HL-60/S4 treated with retinoic acid at 250 ng/mL for 4 days and 3 days (cell line): ENCODE results near the gene PLCB3.

Experiments
- in situ Hi-C: fragments of 300-500 bp; cut with MboI; formaldehyde crosslinking; loops from 2 replicates; pipeline ENCODE4 v1.7.0; 2022; ENCODE audit warnings: low sequenced_read_pairs

The PLCB3 gene

DNA sequence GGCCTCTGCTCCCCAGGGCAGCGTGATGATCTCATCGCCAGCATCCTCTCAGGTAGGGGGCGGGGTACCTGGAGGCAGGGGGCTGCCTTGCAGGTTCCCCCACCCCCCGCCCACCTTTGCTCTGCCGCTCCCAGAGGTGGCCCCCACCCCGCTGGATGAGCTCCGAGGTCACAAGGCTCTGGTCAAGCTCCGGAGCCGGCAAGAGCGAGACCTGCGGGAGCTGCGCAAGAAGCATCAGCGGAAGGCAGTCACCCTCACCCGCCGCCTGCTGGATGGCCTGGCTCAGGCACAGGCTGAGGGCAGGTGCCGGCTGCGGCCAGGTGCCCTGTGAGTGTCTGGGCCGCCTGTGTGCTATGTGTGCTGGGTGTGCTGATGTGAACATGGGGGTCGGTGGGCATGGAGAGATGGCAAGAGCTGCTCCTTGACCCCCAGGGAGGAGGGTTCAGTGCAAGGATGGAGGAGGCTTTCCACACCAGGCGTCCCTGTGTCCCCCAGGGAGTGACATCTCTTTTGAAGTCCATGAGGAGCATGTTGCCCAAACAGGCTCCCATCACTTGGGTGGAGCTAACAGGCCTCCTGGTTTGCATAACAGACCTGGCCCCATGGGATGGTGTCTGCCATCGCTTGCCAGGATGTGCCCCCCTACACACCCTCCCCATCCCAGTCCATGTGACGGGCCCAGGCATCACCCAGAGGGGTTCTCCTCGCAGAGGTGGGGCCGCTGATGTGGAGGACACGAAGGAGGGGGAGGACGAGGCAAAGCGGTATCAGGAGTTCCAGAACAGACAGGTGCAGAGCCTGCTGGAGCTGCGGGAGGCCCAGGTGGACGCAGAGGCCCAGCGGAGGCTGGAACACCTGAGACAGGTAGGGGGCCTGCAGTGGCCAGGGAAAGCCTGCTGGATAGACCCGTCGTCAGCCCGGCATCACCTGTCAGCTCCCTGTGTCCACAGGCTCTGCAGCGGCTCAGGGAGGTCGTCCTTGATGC, 14.1 kb downstream of the PLCB3 start:
- in situ Hi-C loops, result no loop called here

GRCh38 chr11:64266339-64266738, 15.0 kb downstream of the PLCB3 start:
- in situ Hi-C loops, result no loop called here

DNA sequence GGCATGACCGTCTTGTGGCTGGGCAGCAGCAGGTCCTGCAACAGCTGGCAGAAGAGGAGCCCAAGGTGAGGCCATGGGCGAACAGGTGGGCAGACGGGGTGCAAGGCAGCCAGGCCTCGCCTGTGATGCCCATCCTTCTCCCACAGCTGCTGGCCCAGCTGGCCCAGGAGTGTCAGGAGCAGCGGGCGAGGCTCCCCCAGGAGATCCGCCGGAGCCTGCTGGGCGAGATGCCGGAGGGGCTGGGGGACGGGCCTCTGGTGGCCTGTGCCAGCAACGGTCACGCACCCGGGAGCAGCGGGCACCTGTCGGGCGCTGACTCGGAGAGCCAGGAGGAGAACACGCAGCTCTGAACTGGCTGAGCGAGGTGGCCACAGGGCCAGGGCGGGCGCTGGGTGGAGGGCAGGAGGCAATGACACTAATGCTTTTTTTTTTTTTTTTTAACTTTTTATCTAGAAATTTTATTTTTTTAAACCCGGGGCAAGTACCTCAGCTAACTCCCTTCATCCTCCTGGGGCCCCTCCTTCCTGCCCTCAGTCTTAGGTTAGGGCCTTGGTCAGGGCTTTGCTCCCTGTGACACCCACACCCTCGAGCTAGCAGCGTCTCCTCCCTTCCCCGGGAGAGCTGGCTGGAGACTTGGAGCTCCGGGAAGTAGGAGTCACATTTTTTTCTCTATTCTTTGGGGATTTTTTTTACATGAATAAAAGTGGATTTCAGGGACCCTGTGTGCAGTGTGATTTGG, 16.0 kb downstream of the PLCB3 start:
- in situ Hi-C loops, result no loop called here

GRCh38 chr11:64268025-64268892, 16.9 kb downstream of the PLCB3 start:
- in situ Hi-C loops, result no loop called here

DNA sequence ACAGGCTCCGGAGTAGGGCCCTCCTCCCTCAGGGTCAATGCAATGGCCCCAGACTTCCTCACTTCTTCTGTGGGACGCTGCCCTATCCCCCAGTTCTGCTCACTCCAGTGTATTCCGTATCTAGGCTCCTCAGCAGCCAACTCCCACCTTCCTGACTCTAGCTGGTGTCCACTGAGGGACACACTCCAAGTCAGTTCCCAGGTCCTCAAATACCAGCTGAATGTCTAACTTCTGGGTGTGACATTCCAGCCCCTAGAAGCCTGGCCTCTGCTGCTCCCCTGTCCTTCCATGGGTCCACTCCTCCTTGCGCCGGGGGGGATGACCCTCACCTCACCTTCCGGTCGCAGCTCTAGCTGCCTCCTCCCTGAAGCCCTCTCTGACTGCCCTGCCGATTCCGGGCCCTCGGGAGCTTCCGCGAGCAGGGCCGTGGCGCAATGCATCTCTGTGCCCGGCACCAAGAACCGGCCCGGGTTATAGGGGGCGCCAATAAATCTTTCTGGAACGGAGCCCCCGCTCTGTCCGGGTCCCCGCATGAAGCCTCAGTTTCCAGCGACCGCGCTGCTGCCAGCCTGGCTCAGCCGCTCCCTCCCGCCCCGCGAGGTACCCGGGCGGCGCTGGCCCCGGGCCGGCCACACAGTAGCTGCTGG, 17.7 kb downstream of the PLCB3 start:
- in situ Hi-C loops, result no loop called here

DNA sequence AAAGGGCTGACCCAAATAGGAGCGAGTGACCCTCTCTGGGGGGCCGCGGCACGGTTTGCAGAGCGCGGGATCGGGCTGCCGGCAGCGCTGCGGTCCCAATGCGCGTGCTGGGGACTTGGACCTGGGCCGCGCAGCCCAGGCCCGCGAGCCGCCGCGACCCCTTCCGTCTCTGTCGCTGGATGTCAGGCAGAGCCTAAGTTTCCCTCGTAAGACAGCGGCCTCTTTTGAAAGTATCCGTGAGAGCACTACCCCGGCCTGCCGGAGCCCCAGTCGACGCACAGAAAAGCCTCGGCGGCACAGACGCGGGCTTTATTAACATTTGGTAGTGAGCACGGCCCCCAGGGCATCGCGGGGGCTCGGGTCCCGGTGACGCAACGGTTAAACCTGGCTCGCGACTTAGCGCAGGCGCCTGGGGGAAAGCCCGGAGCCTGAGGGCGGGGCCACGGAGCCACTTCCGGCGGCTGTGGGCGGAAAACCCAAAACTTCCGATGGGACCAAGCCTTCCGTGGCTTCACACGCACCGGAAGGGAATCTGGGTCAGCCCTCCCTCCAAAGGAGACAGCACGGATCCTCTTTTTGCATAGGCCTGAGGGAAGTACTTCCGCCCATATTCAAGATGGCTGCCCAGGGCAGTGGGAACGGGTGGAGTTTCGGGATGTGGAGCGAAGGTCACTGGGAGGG, 18.4 kb downstream of the PLCB3 start:
- in situ Hi-C loops, result no loop called here

- in situ Hi-C loops, result no loop called here
These were observed 23.9 kb downstream of the PLCB3 start for GRCh38 chr11:64275031-64275800.

GRCh38 chr11:64275841-64276240, 24.5 kb downstream of the PLCB3 start:
- in situ Hi-C loops, result no loop called here

GRCh38 chr11:64276653-64277431, 25.5 kb downstream of the PLCB3 start:
- in situ Hi-C loops, result no loop called here

- in situ Hi-C loops, result no loop called here
These were observed 27.4 kb downstream of the PLCB3 start for GRCh38 chr11:64278576-64279190.

GRCh38 chr11:64281957-64282770, 30.8 kb downstream of the PLCB3 start:
- in situ Hi-C loops, result no loop called here

DNA sequence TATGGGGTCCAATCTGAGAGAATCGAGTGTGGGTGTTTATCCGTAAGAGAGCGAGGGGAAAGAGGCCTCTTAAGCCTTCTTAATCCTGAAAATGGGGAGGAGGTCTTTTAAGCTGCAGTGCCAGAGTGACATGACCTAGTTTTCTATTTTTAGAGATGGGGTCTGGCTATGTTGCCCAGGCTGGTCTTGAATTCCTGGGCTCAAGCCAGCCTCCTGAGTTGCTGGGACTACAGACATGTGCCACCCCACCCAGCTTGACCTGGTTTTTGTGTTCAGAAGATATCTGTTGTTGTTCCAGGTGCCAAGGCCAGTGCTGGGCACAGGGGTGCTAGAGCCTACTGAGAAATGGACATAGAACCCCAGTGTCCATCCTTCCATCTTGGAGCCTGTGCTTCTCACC, 31.8 kb downstream of the PLCB3 start:
- in situ Hi-C loops, result no loop called here

GRCh38 chr11:64284048-64284961, 33.0 kb downstream of the PLCB3 start, which contains the start of gene BAD:
TSS of gene BAD (minus strand) at chr11:64284665. CDS start at chr11:64284368, 297 bp downstream.
- in situ Hi-C loops, result no loop called here

DNA sequence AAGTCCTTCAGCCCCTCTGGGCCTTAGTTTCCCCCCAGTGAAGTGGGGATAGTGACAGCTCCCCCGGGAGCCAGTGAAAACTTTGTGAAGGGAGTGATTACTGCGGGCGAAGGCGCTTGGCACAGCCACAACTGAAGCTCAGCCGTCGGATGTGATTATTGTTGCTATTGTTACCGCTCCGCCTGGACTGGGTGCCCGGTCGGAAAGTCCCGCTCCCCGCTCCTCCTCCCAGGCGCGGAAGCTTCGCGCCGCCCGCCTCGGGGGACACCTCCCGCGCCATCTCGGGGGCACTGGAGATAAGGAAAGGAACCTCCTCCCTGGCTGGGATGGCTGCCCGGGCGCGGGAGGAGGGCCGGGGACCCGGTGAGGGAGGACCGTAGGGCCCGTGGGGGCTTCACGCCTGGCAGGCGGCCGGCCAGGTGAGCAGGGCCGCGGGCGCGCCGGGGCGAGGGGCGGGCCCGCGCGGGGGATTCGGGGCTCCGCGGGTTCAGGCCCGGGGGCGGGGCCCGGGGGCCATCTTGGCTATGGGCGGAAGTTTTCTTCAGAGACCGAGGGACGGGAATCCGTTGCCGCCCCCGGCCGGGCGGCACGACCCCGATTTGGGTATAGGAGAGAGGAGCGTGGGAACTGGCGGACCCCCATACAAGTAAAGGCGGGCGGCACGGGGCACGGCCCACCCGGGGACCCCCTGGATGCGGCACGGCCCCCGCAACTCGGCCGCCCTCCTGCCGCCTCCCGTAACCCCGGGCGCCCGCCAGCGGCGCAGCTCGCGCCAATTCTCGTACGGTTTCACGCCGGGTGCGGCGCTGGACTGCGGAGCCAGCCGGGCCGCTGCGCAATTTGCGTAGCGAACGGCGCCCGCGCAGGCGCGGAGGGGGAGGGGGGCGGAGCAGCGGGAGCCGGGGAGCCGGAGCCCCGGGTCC, 33.9 kb downstream of the PLCB3 start, which contains the start of gene GPR137:
Gene GPR137 (plus strand): TSS at position 887 of the 923 bp plus-strand sequence. CDS start 677 bp downstream, outside the sequence.
- in situ Hi-C loops, result no loop called here
